Measurements from ENCODE around the gene TOMM34.

TOMM34 gene

DNA sequence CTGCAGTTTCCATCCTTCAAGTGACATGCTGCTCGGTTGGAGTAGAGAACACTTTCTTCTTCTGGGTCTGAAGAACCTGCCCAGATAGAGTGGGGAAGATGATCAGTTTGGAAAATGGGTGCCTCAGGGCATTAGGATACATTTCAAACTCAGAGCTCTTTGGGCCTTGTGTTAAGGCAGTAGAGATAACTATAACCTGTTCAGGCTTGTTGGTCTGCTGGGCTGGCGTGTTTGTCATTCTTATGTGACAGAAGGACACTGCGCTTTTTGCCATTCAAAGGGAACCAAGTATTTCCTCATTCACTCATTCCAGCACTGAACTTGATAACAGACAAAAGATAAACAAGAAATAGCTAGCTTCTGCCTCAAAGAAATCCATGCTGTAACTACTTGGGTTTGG is 3.8 kb downstream of the TOMM34 start:
- intact Hi-C loops (cut with DNase I; ENCODE audit: low total_unique reads): loop anchor here (10.0 kb wide), 1 partner anchor 202 kb away; no protein-coding TSS in a partner anchor
- Histone ChIP-seq H3K9me3 (no peaks in the 10 kb centered on the region), H3K27ac (no peak overlapping the region), H3K4me1 (peaks cover 0 to 23% (median 13%) of the 10 kb centered on the region in 4 donors), H3K4me3 (no peak overlapping the region), H3K27me3 (no peaks in the 10 kb centered on the region), H3K36me3 (peaks cover 44 to 55% (median 50%) of the 10 kb centered on the region in 3 donors)
- TF ChIP-seq, protein P1, sequence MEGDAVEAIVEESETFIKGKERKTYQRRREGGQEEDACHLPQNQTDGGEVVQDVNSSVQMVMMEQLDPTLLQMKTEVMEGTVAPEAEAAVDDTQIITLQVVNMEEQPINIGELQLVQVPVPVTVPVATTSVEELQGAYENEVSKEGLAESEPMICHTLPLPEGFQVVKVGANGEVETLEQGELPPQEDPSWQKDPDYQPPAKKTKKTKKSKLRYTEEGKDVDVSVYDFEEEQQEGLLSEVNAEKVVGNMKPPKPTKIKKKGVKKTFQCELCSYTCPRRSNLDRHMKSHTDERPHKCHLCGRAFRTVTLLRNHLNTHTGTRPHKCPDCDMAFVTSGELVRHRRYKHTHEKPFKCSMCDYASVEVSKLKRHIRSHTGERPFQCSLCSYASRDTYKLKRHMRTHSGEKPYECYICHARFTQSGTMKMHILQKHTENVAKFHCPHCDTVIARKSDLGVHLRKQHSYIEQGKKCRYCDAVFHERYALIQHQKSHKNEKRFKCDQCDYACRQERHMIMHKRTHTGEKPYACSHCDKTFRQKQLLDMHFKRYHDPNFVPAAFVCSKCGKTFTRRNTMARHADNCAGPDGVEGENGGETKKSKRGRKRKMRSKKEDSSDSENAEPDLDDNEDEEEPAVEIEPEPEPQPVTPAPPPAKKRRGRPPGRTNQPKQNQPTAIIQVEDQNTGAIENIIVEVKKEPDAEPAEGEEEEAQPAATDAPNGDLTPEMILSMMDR (IDR thresholded peaks at IDR 0.05): no peak
- no peak for DNase-seq

DNA sequence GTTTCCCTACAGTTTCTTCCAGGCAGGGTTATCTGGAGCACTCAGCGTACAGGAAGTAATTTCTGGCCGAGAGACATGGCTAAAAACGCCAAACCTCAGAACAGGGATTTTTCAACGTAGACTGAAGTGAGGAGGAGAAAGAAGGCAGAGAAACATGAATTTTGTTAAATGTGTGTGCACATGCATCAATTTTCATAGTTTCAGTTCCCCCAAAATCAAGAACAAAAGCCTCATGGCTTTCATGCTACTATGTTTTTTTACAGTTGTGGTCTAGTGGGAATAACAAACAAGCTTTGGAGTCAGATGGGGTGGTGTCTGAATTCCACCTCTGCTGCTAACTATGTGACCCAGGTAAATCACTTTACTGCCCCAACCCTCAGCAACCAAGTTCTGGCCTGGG is 4.9 kb downstream of the TOMM34 start:
- intact Hi-C loops (cut with DNase I; ENCODE audit: low total_unique reads): loop anchor here (10.0 kb wide), 1 partner anchor 200 kb away; no protein-coding TSS in a partner anchor
- no peak for DNase-seq
- H3K4me3 ChIP-seq: no peak overlapping the region
- TF ChIP-seq, protein P1 (IDR thresholded peaks at IDR 0.05): no peak
- H3K27me3 ChIP-seq: no peaks in the 10 kb centered on the region
- H3K36me3 ChIP-seq: peaks cover 55 to 66% (median 61%) of the 10 kb centered on the region in 3 donors
- no peaks in the 10 kb centered on the region for H3K9me3 ChIP-seq
- H3K4me1 ChIP-seq: peaks cover 0 to 17% (median 9%) of the 10 kb centered on the region in 4 donors
- no peak overlapping the region for H3K27ac ChIP-seq

DNA sequence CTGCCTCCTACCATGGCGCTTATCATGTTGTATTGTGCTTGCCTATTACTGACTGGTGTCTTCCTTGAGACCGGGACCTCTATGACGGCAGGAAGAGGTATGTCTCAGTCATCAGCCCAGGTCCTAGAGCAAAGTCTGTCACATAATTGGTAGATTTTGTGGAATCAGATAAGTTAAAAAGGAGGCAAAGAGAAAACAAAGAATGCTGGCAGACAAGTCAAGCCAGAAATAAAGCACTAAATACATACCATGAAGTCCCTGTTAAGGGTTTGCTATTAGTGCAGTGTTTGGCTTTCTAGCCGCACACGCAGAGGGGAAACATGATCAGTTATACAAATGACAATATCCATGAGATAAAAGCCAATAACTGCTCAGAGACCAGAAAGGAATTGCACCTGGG is 6.0 kb downstream of the TOMM34 start:
- H3K36me3 ChIP-seq: peaks cover 63 to 77% (median 72%) of the 10 kb centered on the region in 3 donors
- DNase-seq: no peak

DNA sequence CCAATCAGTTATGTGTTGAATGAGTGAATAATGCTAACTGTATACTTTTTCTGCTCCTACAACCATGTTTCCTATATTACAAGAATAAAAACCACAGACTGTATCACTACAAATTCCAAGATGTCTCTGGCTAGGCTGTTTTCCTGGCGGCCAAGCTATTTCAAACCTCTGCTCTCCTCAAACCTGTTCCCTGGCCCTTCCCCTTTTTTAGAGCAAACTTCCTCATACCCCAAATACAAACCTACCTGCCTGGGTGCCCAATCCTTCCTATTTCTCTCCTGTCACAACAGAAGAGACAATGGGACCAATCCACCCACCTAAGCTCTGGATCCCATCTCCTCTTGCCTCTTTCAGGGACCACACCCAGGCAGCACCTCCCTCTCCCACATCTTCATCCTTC is 7.5 kb downstream of the TOMM34 start:
- Histone ChIP-seq H3K36me3 (peaks cover 76 to 92% (median 87%) of the 10 kb centered on the region in 3 donors), H3K27me3 (no peaks in the 10 kb centered on the region), H3K4me1 (no peaks in the 10 kb centered on the region), H3K4me3 (no peak overlapping the region), H3K27ac (no peak overlapping the region), H3K9me3 (no peaks in the 10 kb centered on the region)
- TF ChIP-seq, protein P1 (IDR thresholded peaks at IDR 0.05): no peak
- DNase-seq: no peak
- intact Hi-C loops (cut with DNase I; ENCODE audit: low total_unique reads): loop anchor here (10.0 kb wide), 1 partner anchor 198 kb away; no protein-coding TSS in a partner anchor

More for the DNA sequence above, 6.0 kb downstream of the TOMM34 start:
- Histone ChIP-seq H3K4me3 (no peak overlapping the region), H3K27me3 (no peaks in the 10 kb centered on the region), H3K4me1 (peaks cover 0 to 12% (median 5%) of the 10 kb centered on the region in 4 donors), H3K9me3 (no peaks in the 10 kb centered on the region), H3K27ac (no peak overlapping the region)
- TF ChIP-seq, protein P1 (IDR thresholded peaks at IDR 0.05): no peak
- intact Hi-C loops (cut with DNase I; ENCODE audit: low total_unique reads): loop anchor here (10.0 kb wide), 1 partner anchor 199 kb away; no protein-coding TSS in a partner anchor

DNA sequence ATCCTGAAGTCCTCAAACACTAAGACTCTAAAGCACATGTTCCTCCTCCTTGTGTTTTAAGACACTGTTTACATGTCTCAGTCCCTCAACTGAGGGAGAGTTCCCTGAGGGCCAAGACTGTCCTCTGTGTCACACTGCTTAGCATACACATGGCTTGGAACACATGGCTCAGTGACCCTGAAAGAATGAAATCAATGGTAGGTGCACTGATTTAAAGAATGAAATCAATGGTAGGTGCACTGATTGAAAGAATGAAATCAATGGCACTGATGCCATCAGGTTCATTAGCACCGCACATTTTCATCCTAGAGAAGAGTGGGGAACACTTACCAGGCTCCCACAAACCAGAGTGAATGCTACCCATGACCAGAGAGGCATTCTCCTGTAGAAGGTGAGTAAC is 9.8 kb downstream of the TOMM34 start:
- TF ChIP-seq, protein P1 (IDR thresholded peaks at IDR 0.05): no peak
- DNase-seq: no peak
- H3K4me1 ChIP-seq: no peaks in the 10 kb centered on the region
- no peak overlapping the region for H3K27ac ChIP-seq
- no peaks in the 10 kb centered on the region for H3K27me3 ChIP-seq
- H3K9me3 ChIP-seq: no peaks in the 10 kb centered on the region
- no peak overlapping the region for H3K4me3 ChIP-seq
- H3K36me3 ChIP-seq: peaks cover 83 to 100% (median 94%) of the 10 kb centered on the region in 3 donors
- intact Hi-C loops (cut with DNase I; ENCODE audit: low total_unique reads): loop anchor here (10.0 kb wide), 1 partner anchor 196 kb away; no protein-coding TSS in a partner anchor
